WTC11 (cell line): ENCODE measurements around the gene TXNRD2. TPM values are rescaled to one million over a fixed set of nuclear protein-coding genes. Genes with fewer than 3 reads are reported as not detected.

Experiments
- ATAC-seq: fragments of 200-7000 bp; cut with Tn5 transposase; 2 replicates; pipeline ENCODE4 v1.10.0; 2021; ENCODE audit warnings: mild to moderate bottlenecking, moderate library complexity
- CTCF ChIA-PET: fragments of 300-600 bp; sonication (Branson Sonifier 250); formaldehyde crosslinking; loops from one replicate; lab custom pipeline; 2021; ENCODE audit warnings: antibody characterized with exemption; lab: Charles Lee
- POLR2A ChIA-PET: fragments of 350-600 bp; sonication (Branson Sonifier 250); formaldehyde crosslinking; loops from one replicate; lab custom pipeline; 2021; ENCODE audit warnings: antibody characterized with exemption; lab: Charles Lee
- DNase-seq: peaks from one replicate; pipeline ENCODE4 v3.0.0; 2021; ENCODE audit warnings: low spot score
- H3K27ac Mint-ChIP-seq: 2 replicates; pipeline ENCODE4 v1.8.0; 2021; ENCODE audit warnings: mixed read lengths
- H3K27me3 Mint-ChIP-seq: 2 replicates; pipeline ENCODE4 v1.8.0; 2021; ENCODE audit warnings: low read depth, mild to moderate bottlenecking, moderate library complexity, mixed read lengths
- H3K36me3 Mint-ChIP-seq: 2 replicates; pipeline ENCODE4 v1.8.0; 2021; ENCODE audit warnings: mixed read lengths
- H3K4me1 Mint-ChIP-seq: 2 replicates; pipeline ENCODE4 v1.8.0; 2022; ENCODE audit warnings: mixed read lengths
- H3K4me3 Mint-ChIP-seq: 2 replicates; pipeline ENCODE4 v1.8.0; 2021; ENCODE audit warnings: mild to moderate bottlenecking, moderate library complexity, mixed read lengths
- H3K9me3 Mint-ChIP-seq: 2 replicates; pipeline ENCODE4 v1.8.0; 2021; ENCODE audit warnings: mixed read lengths
- CREM ChIP-seq: sonication (generic); formaldehyde crosslinking; IDR thresholded peaks from 2 replicates; pipeline ENCODE4 v1.8.1; 2022; ENCODE audit warnings: mild to moderate bottlenecking, missing genetic modification reagents, moderate library complexity
- FOXK1 ChIP-seq: sonication (generic); formaldehyde crosslinking; IDR thresholded peaks from 2 replicates; pipeline ENCODE4 v1.8.0; 2022; ENCODE audit warnings: mild to moderate bottlenecking, moderate library complexity, missing genetic modification reagents
- GABPB1 ChIP-seq: sonication (generic); formaldehyde crosslinking; IDR thresholded peaks from 2 replicates; pipeline ENCODE4 v1.8.1; 2023; ENCODE audit warnings: mild to moderate bottlenecking, missing genetic modification reagents
- JAZF1 ChIP-seq: fragments of 250-450 bp; sonication (Bioruptor Pico); IDR thresholded peaks from 2 replicates; pipeline ENCODE4 v1.9.0; 2021; ENCODE audit warnings: moderate library complexity, mild to moderate bottlenecking, inconsistent platforms
- MYBL2 ChIP-seq: sonication (generic); formaldehyde crosslinking; IDR thresholded peaks from 2 replicates; pipeline ENCODE4 v1.8.1; 2023; ENCODE audit warnings: mild to moderate bottlenecking, moderate library complexity, missing genetic modification reagents
- NR2C2 ChIP-seq: sonication (generic); formaldehyde crosslinking; IDR thresholded peaks from 2 replicates; pipeline ENCODE4 v1.8.0; 2022; ENCODE audit warnings: mild to moderate bottlenecking, missing genetic modification reagents
- NR3C1 ChIP-seq: sonication (generic); formaldehyde crosslinking; conservative IDR thresholded peaks from 2 replicates; pipeline ENCODE4 v1.8.1; 2023; ENCODE audit warnings: low read depth, mild to moderate bottlenecking, missing genetic modification reagents
- SMAD4 ChIP-seq: sonication (generic); formaldehyde crosslinking; IDR thresholded peaks from 2 replicates; pipeline ENCODE4 v1.8.0; 2022; ENCODE audit warnings: mild to moderate bottlenecking, missing genetic modification reagents
- TEAD1 ChIP-seq: sonication (generic); formaldehyde crosslinking; IDR thresholded peaks from 2 replicates; pipeline ENCODE4 v1.8.0; 2022; ENCODE audit warnings: mild to moderate bottlenecking, missing genetic modification reagents
- TP53 ChIP-seq: sonication (generic); formaldehyde crosslinking; IDR thresholded peaks from 2 replicates; pipeline ENCODE4 v1.8.1; 2023; ENCODE audit warnings: mild to moderate bottlenecking, missing genetic modification reagents
- ZNF121 ChIP-seq: sonication (generic); formaldehyde crosslinking; IDR thresholded peaks from 2 replicates; pipeline ENCODE4 v1.8.0; 2023; ENCODE audit warnings: missing genetic modification reagents
- ZNF416 ChIP-seq: fragments of 250-450 bp; sonication (Bioruptor Pico); IDR thresholded peaks from 2 replicates; pipeline ENCODE4 v1.9.0; 2021; ENCODE audit warnings: mild to moderate bottlenecking, inconsistent platforms
- total RNA-seq: library from RNA; stranded (reverse); gene quantifications from 3 replicates; pipeline ENCODE4 v1.2.3, GENCODE V29; 2021
- TF ChIP-seq, protein P1 (sequence below): sonication (generic); formaldehyde crosslinking; IDR thresholded peaks from 2 replicates; pipeline ENCODE4 v1.8.0; 2023; ENCODE audit warnings: missing genetic modification reagents, mild to moderate bottlenecking, borderline replicate concordance
- TF ChIP-seq, protein P2 (sequence below): sonication (generic); formaldehyde crosslinking; conservative IDR thresholded peaks from 2 replicates; pipeline ENCODE4 v1.8.1; 2022; ENCODE audit warnings: mild to moderate bottlenecking, missing genetic modification reagents
- TF ChIP-seq, protein P3 (sequence below): sonication (generic); formaldehyde crosslinking; IDR thresholded peaks from 2 replicates; pipeline ENCODE4 v1.8.1; 2022; ENCODE audit warnings: low read depth, missing genetic modification reagents, borderline replicate concordance
- TF ChIP-seq, protein P4 (sequence below): sonication (generic); formaldehyde crosslinking; IDR thresholded peaks from 2 replicates; pipeline ENCODE4 v1.8.1; 2022; ENCODE audit warnings: missing genetic modification reagents, borderline replicate concordance
- TF ChIP-seq, protein P5 (sequence below): sonication (generic); formaldehyde crosslinking; IDR thresholded peaks from 2 replicates; pipeline ENCODE4 v1.8.0; 2022; ENCODE audit warnings: mild to moderate bottlenecking, missing genetic modification reagents

Gene TXNRD2
- total RNA-seq, 1 experiment from 2014 or later, result 15.9 TPM

DNA sequence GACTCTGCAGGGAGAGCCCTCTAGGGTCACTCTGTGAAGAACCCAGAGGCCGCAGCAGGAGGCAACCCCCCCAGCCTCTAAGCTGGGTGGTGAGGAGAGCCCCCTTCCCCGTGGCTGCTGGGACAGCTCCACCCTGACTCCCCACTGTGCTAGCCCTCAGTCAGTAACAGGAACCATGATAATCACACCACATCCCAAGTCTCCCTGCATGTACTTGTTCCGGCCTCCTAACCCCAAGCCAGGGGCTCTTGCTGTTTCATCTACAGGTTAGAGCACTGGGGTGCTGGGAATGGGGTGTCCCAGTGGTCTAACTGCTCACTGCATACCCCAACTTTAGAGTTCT, 48.1 kb upstream of the TXNRD2 start:
- Mint-ChIP-seq H3K27ac (no peak overlapping the region), H3K4me3 (no peak overlapping the region), H3K4me1 (peaks cover 5% of the 10 kb centered on the region; the same call in 1 of the 2 replicates), H3K36me3 (no peaks in the 10 kb centered on the region), H3K9me3 (no peaks in the 10 kb centered on the region), H3K27me3 (no peaks in the 10 kb centered on the region)
- CTCF ChIA-PET, result interaction anchor here (1.0 to 3.3 kb wide), 5 partner anchors 16 to 36 kb away, joined by 3 to 18 read pairs (median 4); no protein-coding TSS in a partner anchor
- TF ChIP-seq GABPB1 (no peak), ZNF416 (CRISPR knock-in tag) (no peak), MYBL2 (CRISPR knock-in tag) (no peak), NR3C1 (CRISPR knock-in tag) (no peak)
- TF ChIP-seq, protein P1, sequence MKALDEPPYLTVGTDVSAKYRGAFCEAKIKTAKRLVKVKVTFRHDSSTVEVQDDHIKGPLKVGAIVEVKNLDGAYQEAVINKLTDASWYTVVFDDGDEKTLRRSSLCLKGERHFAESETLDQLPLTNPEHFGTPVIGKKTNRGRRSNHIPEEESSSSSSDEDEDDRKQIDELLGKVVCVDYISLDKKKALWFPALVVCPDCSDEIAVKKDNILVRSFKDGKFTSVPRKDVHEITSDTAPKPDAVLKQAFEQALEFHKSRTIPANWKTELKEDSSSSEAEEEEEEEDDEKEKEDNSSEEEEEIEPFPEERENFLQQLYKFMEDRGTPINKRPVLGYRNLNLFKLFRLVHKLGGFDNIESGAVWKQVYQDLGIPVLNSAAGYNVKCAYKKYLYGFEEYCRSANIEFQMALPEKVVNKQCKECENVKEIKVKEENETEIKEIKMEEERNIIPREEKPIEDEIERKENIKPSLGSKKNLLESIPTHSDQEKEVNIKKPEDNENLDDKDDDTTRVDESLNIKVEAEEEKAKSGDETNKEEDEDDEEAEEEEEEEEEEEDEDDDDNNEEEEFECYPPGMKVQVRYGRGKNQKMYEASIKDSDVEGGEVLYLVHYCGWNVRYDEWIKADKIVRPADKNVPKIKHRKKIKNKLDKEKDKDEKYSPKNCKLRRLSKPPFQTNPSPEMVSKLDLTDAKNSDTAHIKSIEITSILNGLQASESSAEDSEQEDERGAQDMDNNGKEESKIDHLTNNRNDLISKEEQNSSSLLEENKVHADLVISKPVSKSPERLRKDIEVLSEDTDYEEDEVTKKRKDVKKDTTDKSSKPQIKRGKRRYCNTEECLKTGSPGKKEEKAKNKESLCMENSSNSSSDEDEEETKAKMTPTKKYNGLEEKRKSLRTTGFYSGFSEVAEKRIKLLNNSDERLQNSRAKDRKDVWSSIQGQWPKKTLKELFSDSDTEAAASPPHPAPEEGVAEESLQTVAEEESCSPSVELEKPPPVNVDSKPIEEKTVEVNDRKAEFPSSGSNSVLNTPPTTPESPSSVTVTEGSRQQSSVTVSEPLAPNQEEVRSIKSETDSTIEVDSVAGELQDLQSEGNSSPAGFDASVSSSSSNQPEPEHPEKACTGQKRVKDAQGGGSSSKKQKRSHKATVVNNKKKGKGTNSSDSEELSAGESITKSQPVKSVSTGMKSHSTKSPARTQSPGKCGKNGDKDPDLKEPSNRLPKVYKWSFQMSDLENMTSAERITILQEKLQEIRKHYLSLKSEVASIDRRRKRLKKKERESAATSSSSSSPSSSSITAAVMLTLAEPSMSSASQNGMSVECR (CRISPR knock-in tag), result no peak
- POLR2A ChIA-PET, result interaction anchor here (1.0 kb wide), 1 partner anchor 9 kb away, joined by 3 read pairs; no protein-coding TSS in a partner anchor
- no peak for DNase-seq
- ATAC-seq, result no peak

DNA sequence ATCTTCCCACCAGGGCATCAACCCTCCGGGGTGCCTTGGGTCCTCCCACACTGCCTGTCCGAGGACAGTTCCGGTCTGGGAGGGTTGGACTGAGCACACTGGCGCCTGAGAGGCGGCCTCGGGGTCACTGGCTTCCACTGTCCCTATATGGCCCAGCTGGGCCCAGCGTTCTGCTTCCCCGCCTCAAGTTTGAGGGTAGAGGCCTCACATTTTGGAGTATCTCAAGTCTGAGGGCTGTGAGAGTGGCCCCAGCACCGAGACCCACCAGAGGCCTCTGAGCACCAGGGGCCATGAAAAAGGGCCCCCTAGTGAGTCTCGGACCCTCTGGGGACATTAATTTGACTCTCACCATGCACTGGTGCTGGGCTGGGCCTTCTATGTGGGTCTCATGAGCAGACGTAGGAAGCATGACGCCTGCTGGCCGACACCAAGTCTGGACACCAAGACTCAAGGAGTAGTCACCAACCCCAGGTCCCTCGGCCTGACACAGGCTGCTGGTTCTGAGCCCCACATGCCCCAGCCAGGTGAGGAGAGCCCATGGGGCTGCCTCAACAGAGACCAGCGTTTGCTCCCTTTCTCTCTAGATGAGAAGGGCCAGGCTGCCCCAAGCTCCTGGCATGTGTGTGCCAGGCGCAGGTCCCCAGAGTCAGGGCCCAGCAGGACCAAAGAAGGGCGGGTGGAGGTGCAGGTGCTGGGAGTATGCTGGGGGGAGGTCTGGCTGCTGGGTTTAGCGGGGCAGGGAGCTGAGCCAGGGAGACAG, 47.5 kb upstream of the TXNRD2 start:
- POLR2A ChIA-PET, result interaction anchor here (1.0 kb wide), 1 partner anchor 10 kb away, joined by 3 read pairs; no protein-coding TSS in a partner anchor
- CTCF ChIA-PET, result interaction anchor here (1.0 to 3.3 kb wide), 6 partner anchors 14 to 36 kb away, joined by 3 to 18 read pairs (median 4); no protein-coding TSS in a partner anchor
- H3K36me3 Mint-ChIP-seq, result no peaks in the 10 kb centered on the region
- H3K27ac Mint-ChIP-seq, result no peak overlapping the region
- DNase-seq (no peak), ATAC-seq (no peak)
- no peaks in the 10 kb centered on the region for H3K27me3 Mint-ChIP-seq
- peaks cover 5% of the 10 kb centered on the region; the same call in 1 of the 2 replicates for H3K4me1 Mint-ChIP-seq
- TF ChIP-seq FOXK1 (CRISPR knock-in tag) (no peak), SMAD4 (CRISPR knock-in tag) (no peak), NR2C2 (CRISPR knock-in tag) (no peak), JAZF1 (no peak), CREM (CRISPR knock-in tag) (no peak)
- TF ChIP-seq, protein P2, sequence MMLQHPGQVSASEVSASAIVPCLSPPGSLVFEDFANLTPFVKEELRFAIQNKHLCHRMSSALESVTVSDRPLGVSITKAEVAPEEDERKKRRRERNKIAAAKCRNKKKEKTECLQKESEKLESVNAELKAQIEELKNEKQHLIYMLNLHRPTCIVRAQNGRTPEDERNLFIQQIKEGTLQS, result no peak
- TF ChIP-seq, protein P3, sequence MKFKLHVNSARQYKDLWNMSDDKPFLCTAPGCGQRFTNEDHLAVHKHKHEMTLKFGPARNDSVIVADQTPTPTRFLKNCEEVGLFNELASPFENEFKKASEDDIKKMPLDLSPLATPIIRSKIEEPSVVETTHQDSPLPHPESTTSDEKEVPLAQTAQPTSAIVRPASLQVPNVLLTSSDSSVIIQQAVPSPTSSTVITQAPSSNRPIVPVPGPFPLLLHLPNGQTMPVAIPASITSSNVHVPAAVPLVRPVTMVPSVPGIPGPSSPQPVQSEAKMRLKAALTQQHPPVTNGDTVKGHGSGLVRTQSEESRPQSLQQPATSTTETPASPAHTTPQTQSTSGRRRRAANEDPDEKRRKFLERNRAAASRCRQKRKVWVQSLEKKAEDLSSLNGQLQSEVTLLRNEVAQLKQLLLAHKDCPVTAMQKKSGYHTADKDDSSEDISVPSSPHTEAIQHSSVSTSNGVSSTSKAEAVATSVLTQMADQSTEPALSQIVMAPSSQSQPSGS (CRISPR knock-in tag), result no peak
- H3K4me3 Mint-ChIP-seq, result no peak overlapping the region
- H3K9me3 Mint-ChIP-seq, result no peaks in the 10 kb centered on the region

DNA sequence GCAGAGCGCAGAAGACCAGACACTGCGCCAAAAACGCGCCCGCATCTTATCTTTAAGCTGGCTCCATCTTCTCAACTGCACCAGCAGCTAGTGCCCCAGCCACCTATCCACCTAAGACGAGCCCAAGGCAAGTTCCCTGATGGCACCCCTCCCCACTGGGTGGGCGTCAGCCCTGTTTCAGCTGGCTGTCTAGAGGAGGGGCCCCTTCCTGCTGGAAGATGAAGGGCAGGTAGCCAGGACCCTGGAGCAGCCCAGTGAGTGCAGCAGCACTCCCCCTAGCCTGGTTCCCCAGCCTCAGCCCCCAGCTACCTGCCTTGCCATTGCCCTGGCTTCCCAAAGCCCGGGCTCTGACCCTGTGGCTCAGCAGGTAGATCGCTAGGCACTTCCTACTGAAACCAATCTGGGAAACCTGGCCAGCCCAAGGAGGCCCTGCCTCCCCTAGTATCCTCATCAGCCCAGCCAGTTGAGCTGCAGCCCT, 46.8 kb upstream of the TXNRD2 start:
- CTCF ChIA-PET, result interaction anchor here (0.6 to 3.3 kb wide), 5 partner anchors 10 to 267 kb away, joined by 3 to 18 read pairs (median 5); no protein-coding TSS in a partner anchor
- peaks cover 5% of the 10 kb centered on the region; the same call in 1 of the 2 replicates for H3K4me1 Mint-ChIP-seq
- no peaks in the 10 kb centered on the region for H3K27me3 Mint-ChIP-seq
- H3K36me3 Mint-ChIP-seq, result no peaks in the 10 kb centered on the region
- POLR2A ChIA-PET, result no interaction called here
- no peak overlapping the region for H3K27ac Mint-ChIP-seq
- no peaks in the 10 kb centered on the region for H3K9me3 Mint-ChIP-seq
- ATAC-seq (no peak), DNase-seq (no peak)
- no peak overlapping the region for H3K4me3 Mint-ChIP-seq
- TF ChIP-seq, protein P4, sequence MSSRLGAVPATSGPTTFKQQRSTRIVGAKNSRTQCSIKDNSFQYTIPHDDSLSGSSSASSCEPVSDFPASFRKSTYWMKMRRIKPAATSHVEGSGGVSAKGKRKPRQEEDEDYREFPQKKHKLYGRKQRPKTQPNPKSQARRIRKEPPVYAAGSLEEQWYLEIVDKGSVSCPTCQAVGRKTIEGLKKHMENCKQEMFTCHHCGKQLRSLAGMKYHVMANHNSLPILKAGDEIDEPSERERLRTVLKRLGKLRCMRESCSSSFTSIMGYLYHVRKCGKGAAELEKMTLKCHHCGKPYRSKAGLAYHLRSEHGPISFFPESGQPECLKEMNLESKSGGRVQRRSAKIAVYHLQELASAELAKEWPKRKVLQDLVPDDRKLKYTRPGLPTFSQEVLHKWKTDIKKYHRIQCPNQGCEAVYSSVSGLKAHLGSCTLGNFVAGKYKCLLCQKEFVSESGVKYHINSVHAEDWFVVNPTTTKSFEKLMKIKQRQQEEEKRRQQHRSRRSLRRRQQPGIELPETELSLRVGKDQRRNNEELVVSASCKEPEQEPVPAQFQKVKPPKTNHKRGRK (CRISPR knock-in tag), result no peak
- no peak for TF ChIP-seq TP53 (CRISPR knock-in tag)
- TF ChIP-seq, protein P5, sequence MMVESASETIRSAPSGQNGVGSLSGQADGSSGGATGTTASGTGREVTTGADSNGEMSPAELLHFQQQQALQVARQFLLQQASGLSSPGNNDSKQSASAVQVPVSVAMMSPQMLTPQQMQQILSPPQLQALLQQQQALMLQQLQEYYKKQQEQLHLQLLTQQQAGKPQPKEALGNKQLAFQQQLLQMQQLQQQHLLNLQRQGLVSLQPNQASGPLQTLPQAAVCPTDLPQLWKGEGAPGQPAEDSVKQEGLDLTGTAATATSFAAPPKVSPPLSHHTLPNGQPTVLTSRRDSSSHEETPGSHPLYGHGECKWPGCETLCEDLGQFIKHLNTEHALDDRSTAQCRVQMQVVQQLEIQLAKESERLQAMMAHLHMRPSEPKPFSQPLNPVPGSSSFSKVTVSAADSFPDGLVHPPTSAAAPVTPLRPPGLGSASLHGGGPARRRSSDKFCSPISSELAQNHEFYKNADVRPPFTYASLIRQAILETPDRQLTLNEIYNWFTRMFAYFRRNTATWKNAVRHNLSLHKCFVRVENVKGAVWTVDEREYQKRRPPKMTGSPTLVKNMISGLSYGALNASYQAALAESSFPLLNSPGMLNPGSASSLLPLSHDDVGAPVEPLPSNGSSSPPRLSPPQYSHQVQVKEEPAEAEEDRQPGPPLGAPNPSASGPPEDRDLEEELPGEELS (CRISPR knock-in tag), result no peak
- no peak for TF ChIP-seq TEAD1
- no peak for TF ChIP-seq ZNF121
- no peak for TF ChIP-seq NR3C1 (CRISPR knock-in tag)
